OCI-LY1 (cell line): Measurements from ENCODE around the gene RCAN3.
"Not testable (repeated sequence)": the region's sequence is repeated elsewhere in the genome, so short reads cannot be mapped to it uniquely, and the experiment has no call there.

Experiments used
- H2AFZ ChIP-seq: fragments of 200-600 bp; sonication (generic), shearing (Covaris generic); 2 replicates; pipeline ENCODE4 v1.6.0; 2014; ENCODE audit warnings: antibody characterized with exemption, mild to moderate bottlenecking, low read length
- H3F3A ChIP-seq: fragments of 200-600 bp; sonication (generic), shearing (Covaris generic); 2 replicates; pipeline ENCODE4 v1.6.0; 2014; ENCODE audit warnings: mild to moderate bottlenecking, antibody characterized with exemption, low read length, moderate library complexity; ENCODE audit not compliant: insufficient read depth
- H3K27ac ChIP-seq: fragments of 200-600 bp; sonication (generic); 2 replicates; pipeline ENCODE4 v1.5.1; 2014; ENCODE audit warnings: low read length, mixed run types, mild to moderate bottlenecking, low read depth; ENCODE audit not compliant: poor library complexity, severe bottlenecking
- H3K27me3 ChIP-seq: fragments of 200-600 bp; sonication (generic); 2 replicates; pipeline ENCODE4 v1.6.0; 2014; ENCODE audit warnings: antibody characterized with exemption, mild to moderate bottlenecking, low read length, moderate library complexity; ENCODE audit not compliant: insufficient read depth
- H3K36me3 ChIP-seq: fragments of 200-600 bp; sonication (generic); 2 replicates; pipeline ENCODE4 v1.6.1; 2014; ENCODE audit warnings: mild to moderate bottlenecking, antibody characterized with exemption, low read length, moderate library complexity, mixed read lengths; ENCODE audit not compliant: insufficient read depth
- H3K4me1 ChIP-seq: fragments of 200-600 bp; sonication (generic); 2 replicates; pipeline ENCODE4 v1.5.1; 2014; ENCODE audit warnings: mild to moderate bottlenecking, low read length, moderate library complexity; ENCODE audit not compliant: insufficient read depth, severe bottlenecking
- H3K4me2 ChIP-seq: fragments of 200-600 bp; sonication (generic), shearing (Covaris generic); 2 replicates; pipeline ENCODE4 v1.6.1; 2014; ENCODE audit warnings: low read length
- H3K4me3 ChIP-seq: fragments of 200-600 bp; sonication (generic); 2 replicates; pipeline ENCODE4 v1.5.1; 2014; ENCODE audit warnings: low read length, low read depth, mild to moderate bottlenecking, mixed read lengths; ENCODE audit not compliant: poor library complexity, severe bottlenecking
- H3K79me2 ChIP-seq: fragments of 200-600 bp; shearing (Covaris generic); 2 replicates; pipeline ENCODE4 v1.6.1; 2016; ENCODE audit warnings: mixed run types, low read length, mixed read lengths; ENCODE audit not compliant: insufficient read depth
- H3K9ac ChIP-seq: fragments of 200-600 bp; sonication (generic), shearing (Covaris generic); 2 replicates; pipeline ENCODE4 v1.6.1; 2014; ENCODE audit warnings: mild to moderate bottlenecking, low read length, mixed read lengths
- H3K9me2 ChIP-seq: fragments of 200-600 bp; sonication (generic), shearing (Covaris generic); 2 replicates; pipeline ENCODE4 v1.6.1; 2014; ENCODE audit warnings: low read depth, mild to moderate bottlenecking, low read length, mixed read lengths
- H3K9me3 ChIP-seq: fragments of 200-600 bp; shearing (Covaris generic); 2 replicates; pipeline ENCODE4 v1.6.1; 2014; ENCODE audit warnings: low read length, mixed read lengths
- H4K20me1 ChIP-seq: fragments of 200-600 bp; sonication (generic), shearing (Covaris generic); 2 replicates; pipeline ENCODE4 v1.6.0; 2016; ENCODE audit warnings: mild to moderate bottlenecking, low read length; ENCODE audit not compliant: insufficient read depth
- EZH2 ChIP-seq: fragments of 200-600 bp; sonication (generic), shearing (Covaris generic); IDR thresholded peaks from 2 replicates; pipeline ENCODE4 v1.8.0; 2017; ENCODE audit warnings: borderline replicate concordance, mixed run types, mild to moderate bottlenecking, antibody characterized with exemption, low read length, moderate library complexity, mixed read lengths
- TF ChIP-seq, protein P1 (sequence below): fragments of 200-600 bp; sonication (generic), shearing (Covaris generic); IDR thresholded peaks from 2 replicates; pipeline ENCODE4 v1.5.1; 2017; ENCODE audit warnings: mild to moderate bottlenecking, antibody characterized with exemption, low read length, moderate library complexity, mixed read lengths

RCAN3 gene

GRCh38 chr1:24526045-24526444 is 23.4 kb downstream of the RCAN3 start:
- Histone ChIP-seq H3K27me3 (no peaks in the 10 kb centered on the region), H3K36me3 (no peaks in the 10 kb centered on the region; the same call in 1 of the 2 replicates), H3K4me1 (peaks cover 4% of the 10 kb centered on the region), H4K20me1 (no peaks in the 10 kb centered on the region), H3K9me3 (no peaks in the 10 kb centered on the region), H3K9ac (no peak overlapping the region), H3F3A (no peaks in the 10 kb centered on the region), H2AFZ (no peak overlapping the region), H3K79me2 (no peaks in the 10 kb centered on the region), H3K9me2 (no peaks in the 10 kb centered on the region), H3K4me2 (no peak overlapping the region), H3K4me3 (no peak overlapping the region), H3K27ac (no peak overlapping the region)
- TF ChIP-seq EZH2, result no peak
- TF ChIP-seq, protein P1, sequence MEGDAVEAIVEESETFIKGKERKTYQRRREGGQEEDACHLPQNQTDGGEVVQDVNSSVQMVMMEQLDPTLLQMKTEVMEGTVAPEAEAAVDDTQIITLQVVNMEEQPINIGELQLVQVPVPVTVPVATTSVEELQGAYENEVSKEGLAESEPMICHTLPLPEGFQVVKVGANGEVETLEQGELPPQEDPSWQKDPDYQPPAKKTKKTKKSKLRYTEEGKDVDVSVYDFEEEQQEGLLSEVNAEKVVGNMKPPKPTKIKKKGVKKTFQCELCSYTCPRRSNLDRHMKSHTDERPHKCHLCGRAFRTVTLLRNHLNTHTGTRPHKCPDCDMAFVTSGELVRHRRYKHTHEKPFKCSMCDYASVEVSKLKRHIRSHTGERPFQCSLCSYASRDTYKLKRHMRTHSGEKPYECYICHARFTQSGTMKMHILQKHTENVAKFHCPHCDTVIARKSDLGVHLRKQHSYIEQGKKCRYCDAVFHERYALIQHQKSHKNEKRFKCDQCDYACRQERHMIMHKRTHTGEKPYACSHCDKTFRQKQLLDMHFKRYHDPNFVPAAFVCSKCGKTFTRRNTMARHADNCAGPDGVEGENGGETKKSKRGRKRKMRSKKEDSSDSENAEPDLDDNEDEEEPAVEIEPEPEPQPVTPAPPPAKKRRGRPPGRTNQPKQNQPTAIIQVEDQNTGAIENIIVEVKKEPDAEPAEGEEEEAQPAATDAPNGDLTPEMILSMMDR, result no peak

DNA sequence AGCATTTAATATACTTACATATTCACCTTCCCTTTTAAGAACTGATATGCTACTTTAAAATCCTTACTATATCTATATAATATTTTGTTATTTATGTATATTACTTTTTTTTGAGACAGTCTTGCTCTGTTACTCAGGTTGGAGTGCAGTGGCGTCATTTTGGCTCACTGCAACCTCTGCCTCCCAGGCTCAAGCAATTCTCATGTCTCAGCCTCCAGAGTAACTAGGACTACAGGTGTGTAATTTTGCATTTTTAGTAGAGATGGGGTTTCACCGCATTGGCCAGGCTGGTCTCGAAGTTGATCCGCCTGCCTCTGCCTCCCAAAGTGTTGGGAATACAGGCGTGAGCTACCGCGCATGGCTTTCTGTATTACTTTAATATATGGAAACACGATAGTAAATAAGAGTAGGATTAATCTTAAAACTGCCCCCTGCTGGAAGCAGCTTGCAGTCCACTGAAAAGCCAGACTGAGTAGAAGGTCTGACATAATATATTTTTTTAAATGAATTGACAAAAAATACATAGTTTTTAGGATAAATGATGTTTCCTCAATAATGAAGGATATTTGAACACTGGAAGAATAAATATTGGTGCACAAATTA is 24.4 kb downstream of the RCAN3 start:
- Histone ChIP-seq H3K9ac (no peak overlapping the region), H3K4me3 (no peak overlapping the region), H4K20me1 (no peaks in the 10 kb centered on the region), H3K9me2 (no peaks in the 10 kb centered on the region), H3F3A (0 out of 2 replicates have a peak, but pooled peaks cover 5% of the 10 kb centered on the region), H3K79me2 (no peaks in the 10 kb centered on the region), H3K4me2 (no peak overlapping the region), H2AFZ (no peak overlapping the region), H3K4me1 (peaks cover 4% of the 10 kb centered on the region), H3K36me3 (no peaks in the 10 kb centered on the region), H3K9me3 (no peaks in the 10 kb centered on the region), H3K27me3 (no peaks in the 10 kb centered on the region), H3K27ac (no peak overlapping the region)
- TF ChIP-seq, protein P1, result peak; percentile 64
- no peak for TF ChIP-seq EZH2

GRCh38 chr1:24528744-24529143 is 26.1 kb downstream of the RCAN3 start:
- H3K79me2 ChIP-seq, result no peaks in the 10 kb centered on the region
- no peak overlapping the region for H3K9ac ChIP-seq
- no peaks in the 10 kb centered on the region for H3K9me3 ChIP-seq
- no peak overlapping the region for H3K4me3 ChIP-seq
- H3F3A ChIP-seq, result 0 out of 2 replicates have a peak, but pooled peaks cover 5% of the 10 kb centered on the region
- H3K4me2 ChIP-seq, result no peak overlapping the region
- no peaks in the 10 kb centered on the region for H3K27me3 ChIP-seq
- no peak for TF ChIP-seq EZH2
- TF ChIP-seq, protein P1, result no peak
- no peaks in the 10 kb centered on the region for H3K9me2 ChIP-seq
- H2AFZ ChIP-seq, result no peak overlapping the region
- H3K27ac ChIP-seq, result no peak overlapping the region
- H3K4me1 ChIP-seq, result peaks cover 4% of the 10 kb centered on the region
- no peaks in the 10 kb centered on the region for H3K36me3 ChIP-seq
- H4K20me1 ChIP-seq, result no peaks in the 10 kb centered on the region

- H3K4me2 ChIP-seq, H3F3A ChIP-seq, H3K79me2 ChIP-seq, H2AFZ ChIP-seq, H3K27ac ChIP-seq, H3K27me3 ChIP-seq, H3K9me3 ChIP-seq, H4K20me1 ChIP-seq, H3K4me1 ChIP-seq, H3K36me3 ChIP-seq, H3K9me2 ChIP-seq, H3K9ac ChIP-seq, H3K4me3 ChIP-seq: not testable (repeated sequence)
Measured at GRCh38 chr1:24529292-24529691, 26.7 kb downstream of the RCAN3 start.
